AG09309 (cell line): ENCODE measurements around the gene LUC7L2.
A peak's percentile ranks its signal among the peaks of the same experiment; 100 is the strongest.
"Not testable (repeated sequence)": the region's sequence is repeated elsewhere in the genome, so short reads cannot be mapped to it uniquely, and the experiment has no call there.

Source experiments
- DNase-seq: peaks from one replicate; pipeline ENCODE4 v3.0.0-alpha.2; 2010; ENCODE audit warnings: low read depth
- H3K4me3 ChIP-seq: 2 replicates; pipeline ENCODE4 v1.5.1; 2011; ENCODE audit warnings: mild to moderate bottlenecking, low read depth, low read length, moderate library complexity; ENCODE audit not compliant: control insufficient read depth
- TF ChIP-seq, protein P1 (sequence below): IDR thresholded peaks from 2 replicates; pipeline ENCODE4 v1.5.1; 2011; ENCODE audit warnings: mild to moderate bottlenecking, low read depth, low read length, inconsistent platforms; ENCODE audit not compliant: insufficient read depth, control insufficient read depth; ENCODE audit errors: missing control alignments

LUC7L2 gene

GRCh38 chr7:139330333-139331030 is 29.2 kb upstream of the LUC7L2 start:
- TF ChIP-seq, protein P1, sequence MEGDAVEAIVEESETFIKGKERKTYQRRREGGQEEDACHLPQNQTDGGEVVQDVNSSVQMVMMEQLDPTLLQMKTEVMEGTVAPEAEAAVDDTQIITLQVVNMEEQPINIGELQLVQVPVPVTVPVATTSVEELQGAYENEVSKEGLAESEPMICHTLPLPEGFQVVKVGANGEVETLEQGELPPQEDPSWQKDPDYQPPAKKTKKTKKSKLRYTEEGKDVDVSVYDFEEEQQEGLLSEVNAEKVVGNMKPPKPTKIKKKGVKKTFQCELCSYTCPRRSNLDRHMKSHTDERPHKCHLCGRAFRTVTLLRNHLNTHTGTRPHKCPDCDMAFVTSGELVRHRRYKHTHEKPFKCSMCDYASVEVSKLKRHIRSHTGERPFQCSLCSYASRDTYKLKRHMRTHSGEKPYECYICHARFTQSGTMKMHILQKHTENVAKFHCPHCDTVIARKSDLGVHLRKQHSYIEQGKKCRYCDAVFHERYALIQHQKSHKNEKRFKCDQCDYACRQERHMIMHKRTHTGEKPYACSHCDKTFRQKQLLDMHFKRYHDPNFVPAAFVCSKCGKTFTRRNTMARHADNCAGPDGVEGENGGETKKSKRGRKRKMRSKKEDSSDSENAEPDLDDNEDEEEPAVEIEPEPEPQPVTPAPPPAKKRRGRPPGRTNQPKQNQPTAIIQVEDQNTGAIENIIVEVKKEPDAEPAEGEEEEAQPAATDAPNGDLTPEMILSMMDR: no peak
- no peak for DNase-seq
- H3K4me3 ChIP-seq: no peak overlapping the region

DNA sequence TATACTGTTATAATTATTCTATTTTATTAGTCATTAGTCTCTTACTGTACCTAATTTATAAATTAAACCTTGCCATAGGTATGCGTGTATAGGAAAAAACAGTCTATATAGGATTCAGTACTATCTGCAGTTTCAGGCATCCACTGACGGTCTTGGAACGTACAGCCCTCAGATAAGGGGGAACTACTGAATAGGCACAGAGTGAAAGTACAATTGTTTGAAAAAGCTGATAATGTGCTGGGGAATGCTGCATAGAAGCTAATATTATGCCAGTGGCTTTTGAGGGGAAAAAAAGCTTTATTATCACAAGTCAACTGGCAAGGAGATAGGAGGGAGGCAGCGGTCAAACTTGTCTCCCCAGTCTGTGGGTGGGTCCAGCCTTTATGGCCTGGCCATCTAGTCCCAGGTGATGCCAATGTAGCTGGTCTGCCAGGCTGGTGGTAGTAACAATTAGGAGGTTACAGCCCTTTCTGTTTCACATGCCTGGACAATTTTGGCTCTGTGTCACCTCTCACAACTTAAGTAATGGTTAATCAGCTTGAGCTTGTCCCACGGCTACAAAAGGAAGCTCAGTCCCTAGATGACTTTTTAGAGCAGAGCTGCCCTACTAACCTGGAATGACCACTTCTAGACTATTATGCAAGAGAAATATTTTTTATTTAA is 26.9 kb upstream of the LUC7L2 start:
- no peak overlapping the region for H3K4me3 ChIP-seq
- DNase-seq: no peak
- TF ChIP-seq, protein P1: no peak

DNA sequence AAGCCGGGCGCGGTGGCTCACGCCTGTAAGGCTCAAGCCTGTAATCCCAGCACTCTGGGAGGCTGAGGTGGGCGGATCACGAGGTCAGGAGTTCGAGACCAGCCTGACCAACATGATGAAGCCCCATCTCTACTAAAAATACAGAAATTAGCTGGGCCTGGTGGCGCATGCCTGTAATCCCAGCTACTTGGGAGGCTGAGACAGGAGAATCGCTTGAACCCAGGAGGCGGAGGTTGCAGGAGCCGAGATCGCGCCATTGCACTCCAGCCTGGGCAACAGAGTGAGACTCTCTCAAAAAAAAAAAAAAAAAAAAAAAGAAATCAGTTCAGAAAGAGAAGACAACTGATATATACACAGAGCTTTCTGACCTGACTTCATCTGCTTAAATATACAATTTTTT is 26.3 kb upstream of the LUC7L2 start:
- not testable (repeated sequence) for DNase-seq, H3K4me3 ChIP-seq

DNA sequence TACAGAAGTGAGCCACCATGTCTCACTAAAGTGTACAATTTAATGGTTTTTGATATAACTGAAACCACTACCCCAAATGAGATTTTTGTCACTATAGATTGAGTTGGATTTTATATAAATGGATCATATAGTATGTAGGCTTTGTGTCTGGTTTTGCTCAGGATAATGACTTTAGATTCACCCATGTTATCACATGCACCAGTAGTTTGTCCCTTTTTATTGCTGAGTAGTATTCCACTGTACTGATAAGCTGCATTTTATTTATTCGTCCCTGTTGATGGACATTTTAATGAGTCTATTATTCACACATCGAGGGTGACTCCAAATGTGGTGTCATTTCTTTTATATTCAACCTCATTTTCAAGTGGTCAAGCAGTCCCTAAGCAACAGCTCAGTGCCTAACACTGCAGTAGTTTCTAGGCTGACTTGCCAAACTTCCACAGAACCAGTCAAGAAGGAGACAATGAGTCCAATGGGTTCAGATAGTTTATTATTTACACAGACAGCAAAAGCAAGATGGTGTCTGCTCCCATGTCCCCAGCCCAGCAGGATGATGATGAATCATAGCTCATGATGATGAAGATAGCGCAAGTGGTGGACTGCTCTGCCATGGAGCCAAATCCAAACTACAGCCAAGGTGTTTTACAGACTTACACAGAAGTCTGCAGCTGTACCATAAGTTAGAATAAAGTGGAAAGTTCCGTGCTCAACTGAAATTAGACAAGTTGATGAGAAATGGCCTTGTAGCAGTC is 25.1 kb upstream of the LUC7L2 start:
- no peak overlapping the region for H3K4me3 ChIP-seq
- no peak for DNase-seq
- TF ChIP-seq, protein P1: no peak

DNA sequence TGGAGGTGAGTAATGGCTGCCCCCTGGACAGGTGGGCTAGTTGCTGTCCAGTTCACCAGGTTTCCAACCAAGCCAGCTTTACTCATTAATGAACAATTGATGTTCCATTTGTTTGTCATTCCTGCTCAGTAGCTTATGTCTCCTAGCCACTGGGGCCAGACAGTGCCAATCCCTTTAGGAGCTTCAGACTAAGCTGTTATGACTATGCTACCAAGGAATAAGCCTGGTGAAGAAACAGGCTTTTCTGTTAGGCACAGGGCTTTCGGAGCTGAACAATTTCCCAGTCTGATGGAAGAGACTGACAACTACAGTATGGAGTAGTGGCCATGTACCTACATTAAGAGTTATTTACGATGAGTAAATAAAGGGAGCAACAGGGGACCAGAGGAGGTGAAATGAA is 20.7 kb upstream of the LUC7L2 start:
- no peak for DNase-seq
- H3K4me3 ChIP-seq: no peak overlapping the region
- TF ChIP-seq, protein P1: no peak

- no peak for DNase-seq
- H3K4me3 ChIP-seq: peak overlapping the region; percentile 84
- TF ChIP-seq, protein P1: no peak
Measured at GRCh38 chr7:139339698-139340036, 20.0 kb upstream of the LUC7L2 start.
